ENCODE data around the gene CDKN2D. TPM values are rescaled to one million over a fixed set of nuclear protein-coding genes. Genes with fewer than 3 reads are reported as not detected.
A peak's percentile ranks its signal among the peaks of the same experiment; 100 is the strongest.

CDKN2D gene
- total and polyA plus RNA-seq, 8 donors, result 4.1 to 11.8 (median 8.5) TPM; not detected in 2

DNA sequence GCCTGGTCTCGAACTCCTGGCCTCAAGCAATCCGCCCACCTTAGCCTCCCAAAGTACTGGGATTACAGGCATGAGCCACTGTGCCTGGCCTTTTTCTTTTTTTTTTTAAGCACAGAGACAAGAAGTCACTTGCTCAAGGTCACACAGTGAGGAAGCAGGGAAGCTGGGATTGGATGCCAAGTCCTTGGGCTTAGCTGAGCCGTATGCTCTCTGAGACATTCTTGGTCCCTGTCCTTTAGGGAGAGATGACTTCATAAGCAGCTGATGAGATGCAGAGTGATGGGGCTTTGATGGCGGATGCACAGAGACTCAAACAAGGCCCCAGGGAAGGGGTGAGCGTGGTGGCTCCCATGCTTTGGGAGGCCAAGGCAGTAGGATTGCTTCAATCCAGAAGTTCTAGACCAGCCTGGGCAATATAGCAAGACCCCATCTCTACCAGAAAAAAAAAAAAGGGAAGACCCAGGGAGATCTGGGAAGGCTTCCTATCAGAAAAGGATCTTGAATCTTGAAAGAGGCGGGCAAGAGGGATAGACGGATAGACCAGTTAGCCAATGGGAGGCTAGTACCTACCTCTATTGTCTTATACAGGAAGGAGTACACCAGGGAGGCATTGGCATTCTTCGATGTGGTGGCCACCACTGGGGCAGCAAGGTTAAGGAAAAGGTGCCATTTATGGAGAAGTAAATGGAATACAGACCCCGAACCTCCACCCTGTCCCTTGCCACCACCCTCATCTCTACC, 14.4 kb upstream of the CDKN2D start:
- no peak for DNase-seq
- TF ChIP-seq, protein P1, sequence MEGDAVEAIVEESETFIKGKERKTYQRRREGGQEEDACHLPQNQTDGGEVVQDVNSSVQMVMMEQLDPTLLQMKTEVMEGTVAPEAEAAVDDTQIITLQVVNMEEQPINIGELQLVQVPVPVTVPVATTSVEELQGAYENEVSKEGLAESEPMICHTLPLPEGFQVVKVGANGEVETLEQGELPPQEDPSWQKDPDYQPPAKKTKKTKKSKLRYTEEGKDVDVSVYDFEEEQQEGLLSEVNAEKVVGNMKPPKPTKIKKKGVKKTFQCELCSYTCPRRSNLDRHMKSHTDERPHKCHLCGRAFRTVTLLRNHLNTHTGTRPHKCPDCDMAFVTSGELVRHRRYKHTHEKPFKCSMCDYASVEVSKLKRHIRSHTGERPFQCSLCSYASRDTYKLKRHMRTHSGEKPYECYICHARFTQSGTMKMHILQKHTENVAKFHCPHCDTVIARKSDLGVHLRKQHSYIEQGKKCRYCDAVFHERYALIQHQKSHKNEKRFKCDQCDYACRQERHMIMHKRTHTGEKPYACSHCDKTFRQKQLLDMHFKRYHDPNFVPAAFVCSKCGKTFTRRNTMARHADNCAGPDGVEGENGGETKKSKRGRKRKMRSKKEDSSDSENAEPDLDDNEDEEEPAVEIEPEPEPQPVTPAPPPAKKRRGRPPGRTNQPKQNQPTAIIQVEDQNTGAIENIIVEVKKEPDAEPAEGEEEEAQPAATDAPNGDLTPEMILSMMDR (IDR thresholded peaks at IDR 0.05), result no peak
- TF ChIP-seq POLR2AphosphoS5 (IDR thresholded peaks at IDR 0.05) (no peak), EP300 (IDR thresholded peaks at IDR 0.05) (no peak)
- Histone ChIP-seq H3K4me1 (peaks cover 0 to 25% (median 15%) of the 10 kb centered on the region in 4 donors), H3K27ac (no peak overlapping the region), H3K9me3 (no peaks in the 10 kb centered on the region), H3K27me3 (peaks cover 0 to 19% (median 0%) of the 10 kb centered on the region in 3 donors), H3K4me3 (no peak overlapping the region), H3K36me3 (peaks cover 0 to 30% (median 13%) of the 10 kb centered on the region in 4 donors)
- intact Hi-C loops (cut with DNase I; ENCODE audit: low total_unique reads), result no loop called here
- 83 to 88% (median 85%) methylated on average over 9 of the region's 9 CpGs for WGBS, 5 donors

DNA sequence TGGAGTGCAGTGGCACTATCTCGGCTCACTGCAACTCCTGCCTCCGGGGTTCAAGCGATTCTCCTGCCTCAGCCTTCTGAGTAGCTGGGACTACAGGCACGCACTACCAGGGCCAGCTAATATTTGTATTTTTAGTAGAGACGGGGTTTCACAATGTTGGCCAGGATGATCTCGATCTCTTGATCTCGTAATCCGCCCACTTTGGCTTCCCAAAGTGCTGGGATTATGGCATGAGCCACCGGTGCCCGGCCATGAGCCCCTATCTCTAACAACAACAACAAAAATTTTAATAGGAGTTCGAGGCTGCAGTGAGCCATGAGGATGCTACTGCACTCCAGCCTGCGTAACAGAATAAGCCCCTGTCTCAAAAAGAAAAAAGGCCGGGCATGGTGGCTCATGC, 13.3 kb upstream of the CDKN2D start:
- Histone ChIP-seq H3K9me3 (no peaks in the 10 kb centered on the region), H3K4me3 (no peak overlapping the region), H3K27me3 (peaks cover 0 to 8% (median 0%) of the 10 kb centered on the region in 3 donors), H3K36me3 (peaks cover 0 to 38% (median 17%) of the 10 kb centered on the region in 4 donors), H3K27ac (no peak overlapping the region), H3K4me1 (peaks cover 0 to 25% (median 15%) of the 10 kb centered on the region in 4 donors)
- WGBS, 5 donors, result 83 to 94% (median 88%) methylated on average over 13 of the region's 13 CpGs
- DNase-seq, result no peak
- intact Hi-C loops (cut with DNase I; ENCODE audit: low total_unique reads), result no loop called here
- TF ChIP-seq POLR2A (IDR thresholded peaks at IDR 0.05), result no peak
- TF ChIP-seq POLR2AphosphoS5 (IDR thresholded peaks at IDR 0.05), result no peak
- TF ChIP-seq, protein P1 (IDR thresholded peaks at IDR 0.05), result no peak
- TF ChIP-seq EP300 (IDR thresholded peaks at IDR 0.05), result no peak

DNA sequence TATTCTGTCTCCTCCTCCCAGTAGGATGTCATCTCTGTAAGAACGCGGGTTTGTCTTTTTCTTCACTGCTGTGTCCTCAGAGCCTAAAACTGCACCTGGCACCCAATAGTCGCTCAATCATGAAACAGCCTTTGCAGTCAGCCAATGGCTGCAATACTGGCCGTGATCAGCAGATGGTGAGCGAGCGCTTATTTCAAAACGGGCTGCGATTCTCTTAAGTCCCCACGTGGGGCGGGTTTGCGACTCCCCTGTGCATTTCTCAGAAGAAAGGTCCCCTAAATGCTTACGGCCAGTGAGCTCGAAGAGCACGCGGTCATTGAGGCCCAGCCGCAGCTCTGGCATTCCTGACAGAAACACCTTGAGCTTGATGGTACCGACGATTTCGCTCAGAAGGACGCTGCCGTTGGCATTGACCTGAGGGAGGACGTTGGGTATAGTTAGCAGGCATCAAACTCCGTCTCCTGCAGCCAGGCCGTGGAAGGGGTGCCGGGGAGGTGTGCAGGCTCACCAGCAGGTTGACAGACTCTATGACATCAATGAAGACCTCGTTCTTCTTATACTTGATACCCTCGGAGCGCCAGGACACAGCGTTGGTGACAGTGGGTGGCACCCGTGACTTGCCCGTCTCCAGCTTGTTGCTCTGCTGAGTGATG, 12.3 kb upstream of the CDKN2D start:
- intact Hi-C loops (cut with DNase I; ENCODE audit: low total_unique reads), result loop anchor here (2.0 kb wide), 1 partner anchor 64 kb away; no protein-coding TSS in a partner anchor
- H3K9me3 ChIP-seq, result no peaks in the 10 kb centered on the region
- no peak for TF ChIP-seq POLR2A (IDR thresholded peaks at IDR 0.05)
- TF ChIP-seq, protein P1 (IDR thresholded peaks at IDR 0.05), result peak in 6 of 7 experiments; percentile 8 to 99 (median 98)
- peak in 2 of 3 donors; percentile 10 to 90 for TF ChIP-seq POLR2AphosphoS5 (IDR thresholded peaks at IDR 0.05)
- H3K4me3 ChIP-seq, result no peak overlapping the region
- H3K36me3 ChIP-seq, result peaks cover 0 to 42% (median 21%) of the 10 kb centered on the region in 4 donors
- H3K4me1 ChIP-seq, result peaks cover 0 to 25% (median 12%) of the 10 kb centered on the region in 4 donors
- 22 to 28% (median 25%) methylated on average over 26 to 31 of the region's 31 CpGs for WGBS, 5 donors
- H3K27ac ChIP-seq, result no peak overlapping the region
- peak; percentile 92 to 96 for DNase-seq
- H3K27me3 ChIP-seq, result no peaks in the 10 kb centered on the region

DNA sequence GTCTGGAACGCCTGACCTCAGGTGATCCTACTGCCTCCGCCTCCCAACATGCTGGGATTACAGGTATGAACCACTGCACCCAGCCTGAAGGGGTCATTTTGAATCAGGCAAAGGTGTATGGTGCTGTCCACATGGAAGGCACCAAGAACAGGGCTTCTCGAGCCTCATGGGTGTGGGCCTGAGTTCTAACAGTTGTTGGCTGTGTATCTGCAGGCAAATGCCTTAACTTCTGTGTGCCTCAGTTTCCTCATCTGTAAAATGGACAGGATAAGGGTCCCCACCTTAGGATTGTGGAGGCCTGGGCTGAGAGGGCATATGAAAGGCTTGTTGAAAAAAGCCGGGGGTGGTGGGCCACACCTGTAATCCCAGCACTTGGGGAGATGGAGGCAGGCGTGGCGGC, 9.2 kb upstream of the CDKN2D start:
- 79 to 99% (median 91%) methylated on average over 6 of the region's 6 CpGs for WGBS, 5 donors
- Histone ChIP-seq H3K27ac (no peak overlapping the region), H3K4me1 (peaks cover 0 to 15% (median 7%) of the 10 kb centered on the region in 4 donors), H3K27me3 (no peaks in the 10 kb centered on the region), H3K4me3 (no peak overlapping the region), H3K9me3 (no peaks in the 10 kb centered on the region), H3K36me3 (peaks cover 0 to 55% (median 25%) of the 10 kb centered on the region in 4 donors)
- no peak for TF ChIP-seq EP300 (IDR thresholded peaks at IDR 0.05)
- no peak for TF ChIP-seq POLR2A (IDR thresholded peaks at IDR 0.05)
- no peak for TF ChIP-seq POLR2AphosphoS5 (IDR thresholded peaks at IDR 0.05)
- TF ChIP-seq, protein P1 (IDR thresholded peaks at IDR 0.05), result no peak
- no peak for DNase-seq
- intact Hi-C loops (cut with DNase I; ENCODE audit: low total_unique reads), result loop anchor here (10.0 kb wide), 1 partner anchor 93 kb away; no protein-coding TSS in a partner anchor
